ENCODE results near the gene TEKT1.

DNA sequence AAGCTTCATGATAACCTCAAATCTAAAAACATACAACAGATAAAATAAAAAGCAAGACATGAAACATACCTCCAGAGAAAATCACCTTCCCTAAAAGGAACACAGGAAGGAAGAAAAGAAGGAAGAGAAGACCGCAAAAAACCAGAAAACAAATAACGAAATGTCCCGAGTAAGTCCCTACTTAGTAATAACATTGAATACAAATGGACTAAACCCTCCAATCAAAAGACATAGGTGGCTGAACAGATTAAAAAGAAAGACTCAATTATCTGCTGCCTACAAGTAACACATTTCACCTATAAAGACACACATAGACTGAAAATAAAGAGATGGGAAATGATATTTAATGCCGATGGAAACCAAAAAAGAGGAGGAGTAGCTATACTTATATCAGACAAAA lies 49.3 kb downstream of the TEKT1 start:
- TF ChIP-seq, protein P1, sequence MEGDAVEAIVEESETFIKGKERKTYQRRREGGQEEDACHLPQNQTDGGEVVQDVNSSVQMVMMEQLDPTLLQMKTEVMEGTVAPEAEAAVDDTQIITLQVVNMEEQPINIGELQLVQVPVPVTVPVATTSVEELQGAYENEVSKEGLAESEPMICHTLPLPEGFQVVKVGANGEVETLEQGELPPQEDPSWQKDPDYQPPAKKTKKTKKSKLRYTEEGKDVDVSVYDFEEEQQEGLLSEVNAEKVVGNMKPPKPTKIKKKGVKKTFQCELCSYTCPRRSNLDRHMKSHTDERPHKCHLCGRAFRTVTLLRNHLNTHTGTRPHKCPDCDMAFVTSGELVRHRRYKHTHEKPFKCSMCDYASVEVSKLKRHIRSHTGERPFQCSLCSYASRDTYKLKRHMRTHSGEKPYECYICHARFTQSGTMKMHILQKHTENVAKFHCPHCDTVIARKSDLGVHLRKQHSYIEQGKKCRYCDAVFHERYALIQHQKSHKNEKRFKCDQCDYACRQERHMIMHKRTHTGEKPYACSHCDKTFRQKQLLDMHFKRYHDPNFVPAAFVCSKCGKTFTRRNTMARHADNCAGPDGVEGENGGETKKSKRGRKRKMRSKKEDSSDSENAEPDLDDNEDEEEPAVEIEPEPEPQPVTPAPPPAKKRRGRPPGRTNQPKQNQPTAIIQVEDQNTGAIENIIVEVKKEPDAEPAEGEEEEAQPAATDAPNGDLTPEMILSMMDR (IDR thresholded peaks at IDR 0.05): no peak
- no peak for TF ChIP-seq POLR2A (IDR thresholded peaks at IDR 0.05)

All from lower leg skin (tissue), 3 donors.